HG03039 (cell line): Measurements from ENCODE around the gene RNF19B.

ENCODE experiments used
- ATAC-seq: cut with Tn5 transposase; IDR thresholded peaks from one replicate; pipeline ENCODE4 v1.9.1; 2021; ENCODE audit warnings: mild to moderate bottlenecking, moderate library complexity; ENCODE audit not compliant: unreplicated experiment

Gene RNF19B

GRCh38 chr1:32903991-32904785 lies 60.4 kb downstream of the RNF19B start:
- no peak for ATAC-seq

GRCh38 chr1:32902535-32902920 lies 62.1 kb downstream of the RNF19B start:
- no peak for ATAC-seq

GRCh38 chr1:32901823-32902534 lies 62.6 kb downstream of the RNF19B start:
- ATAC-seq = no peak

- ATAC-seq = no peak
Measured at GRCh38 chr1:32900956-32901822, 63.4 kb downstream of the RNF19B start, which contains the start of gene TMEM54. TSS of gene TMEM54 (minus strand) at chr1:32901389. CDS start at chr1:32901238, 151 bp downstream.

- ATAC-seq = no peak
Measured at GRCh38 chr1:32900371-32900955, 64.1 kb downstream of the RNF19B start.

- ATAC-seq = no peak
Measured at GRCh38 chr1:32899586-32900296, 64.9 kb downstream of the RNF19B start.

GRCh38 chr1:32898958-32899357 lies 65.7 kb downstream of the RNF19B start:
- no peak for ATAC-seq

- no peak for ATAC-seq
Measured at GRCh38 chr1:32898056-32898455, 66.6 kb downstream of the RNF19B start.

- ATAC-seq = no peak
Measured at GRCh38 chr1:32897082-32898049, 67.2 kb downstream of the RNF19B start.

- ATAC-seq = no peak
Measured at GRCh38 chr1:32896451-32896850, 68.2 kb downstream of the RNF19B start.

GRCh38 chr1:32895325-32896215 lies 69.0 kb downstream of the RNF19B start:
- no peak for ATAC-seq

GRCh38 chr1:32894681-32895080 lies 69.9 kb downstream of the RNF19B start:
- ATAC-seq = no peak

- ATAC-seq = no peak
Measured at GRCh38 chr1:32894019-32894600, 70.5 kb downstream of the RNF19B start.

- no peak for ATAC-seq
Measured at GRCh38 chr1:32893198-32894018, 71.2 kb downstream of the RNF19B start.

GRCh38 chr1:32892368-32893197 lies 72.0 kb downstream of the RNF19B start:
- ATAC-seq = no peak

- no peak for ATAC-seq
Measured at GRCh38 chr1:32891630-32892029, 73.0 kb downstream of the RNF19B start.
